H1 (cell line): ENCODE data around the gene TK1. TPM values are rescaled to one million over a fixed set of nuclear protein-coding genes. Genes with fewer than 3 reads are reported as not detected.
A peak's percentile ranks its signal among the peaks of the same experiment; 100 is the strongest.

Experiments
- CTCF ChIA-PET: fragments of 300-600 bp; sonication (Branson Sonifier 250); formaldehyde crosslinking; loops from one replicate; lab custom pipeline; 2021; ENCODE audit not compliant: partially characterized antibody; lab: Charles Lee
- POLR2A ChIA-PET: fragments of 300-600 bp; sonication (Branson Sonifier 250); formaldehyde crosslinking; loops from one replicate; lab custom pipeline; 2021; ENCODE audit warnings: inconsistent platforms; ENCODE audit not compliant: partially characterized antibody; lab: Charles Lee
- DNase-seq, 2 experiments: peaks; one replicate each; pipeline versions ENCODE4 v3.0.0 to v3.0.0-alpha.2; 2010 to 2022; ENCODE audit warnings: low spot score in 2 of 2, low read depth in 1 of 2, mixed read lengths in 1 of 2
- FAIRE-seq: peaks from 2 replicates; lab custom pipeline; 2011; peaks lifted over from hg19 to GRCh38; lab: Jason Lieb, UNC
- H2AFZ ChIP-seq: 2 replicates; pipeline ENCODE4 v1.8.1; 2012; ENCODE audit warnings: low read length, inconsistent platforms
- H2AK5ac ChIP-seq: 2 replicates; pipeline ENCODE4 v1.6.1; 2013; ENCODE audit warnings: low read depth, low read length
- H2BK120ac ChIP-seq: replicated peaks from 2 replicates; pipeline ENCODE3; 2013; ENCODE audit warnings: low read depth, low read length, inconsistent platforms
- H2BK12ac ChIP-seq: 2 replicates; pipeline ENCODE4 v1.6.1; 2013; ENCODE audit warnings: low read depth, low read length
- H2BK15ac ChIP-seq: 2 replicates; pipeline ENCODE4 v1.6.1; 2013; ENCODE audit warnings: low read length
- H2BK20ac ChIP-seq: 2 replicates; pipeline ENCODE4 v1.6.1; 2013; ENCODE audit warnings: low read length
- H2BK5ac ChIP-seq: 2 replicates; pipeline ENCODE4 v1.6.1; 2013; ENCODE audit warnings: low read depth, low read length
- H3K14ac ChIP-seq: 2 replicates; pipeline ENCODE4 v1.6.1; 2013; ENCODE audit warnings: inconsistent platforms; ENCODE audit not compliant: insufficient read length
- H3K18ac ChIP-seq: 2 replicates; pipeline ENCODE4 v1.6.1; 2013; ENCODE audit warnings: low read length; ENCODE audit errors: extremely low read depth
- H3K23ac ChIP-seq: 2 replicates; pipeline ENCODE4 v1.6.1; 2013; ENCODE audit warnings: inconsistent platforms; ENCODE audit not compliant: insufficient read length
- H3K23me2 ChIP-seq: 2 replicates; pipeline ENCODE4 v1.6.1; 2013; ENCODE audit warnings: low read depth, low read length
- H3K27ac ChIP-seq: 2 replicates; pipeline ENCODE4 v1.6.1; 2011; ENCODE audit warnings: low read depth, low read length, inconsistent platforms
- H3K27me3 ChIP-seq, 4 experiments: replicated peaks in 1 of 4; 1 replicate in 1 of 4; 2 replicates in 3 of 4; pipeline versions ENCODE4 v1.6.1 to v1.8.1; 2011 to 2013; ENCODE audit warnings: low read length in 3 of 4, mild to moderate bottlenecking in 3 of 4, inconsistent platforms in 2 of 4, mixed read lengths in 2 of 4, moderate library complexity in 1 of 4; ENCODE audit not compliant: control insufficient read depth in 3 of 4, insufficient read depth in 3 of 4; ENCODE audit errors: extremely low read depth in 1 of 4
- H3K36me3 ChIP-seq, 4 experiments: 2 replicates each; pipeline versions ENCODE4 v1.6.1 to v1.8.1; 2011 to 2013; ENCODE audit warnings: mild to moderate bottlenecking in 4 of 4, low read length in 3 of 4, moderate library complexity in 2 of 4, control low read depth in 1 of 4, inconsistent platforms in 1 of 4; ENCODE audit not compliant: insufficient read depth in 4 of 4, control insufficient read depth in 2 of 4
- H3K4ac ChIP-seq: replicated peaks from 2 replicates; pipeline ENCODE3; 2013; ENCODE audit warnings: low read length, low read depth, mixed read lengths, inconsistent platforms; ENCODE audit not compliant: insufficient read length
- H3K4me1 ChIP-seq, 4 experiments: replicated peaks in 1 of 4; 1 replicate in 1 of 4; 2 replicates in 3 of 4; pipeline versions ENCODE4 v1.6.1 to v1.8.1; 2011 to 2013; ENCODE audit warnings: low read length in 3 of 4, inconsistent platforms in 2 of 4, mixed read lengths in 1 of 4; ENCODE audit not compliant: insufficient read depth in 4 of 4, control insufficient read depth in 3 of 4
- H3K4me2 ChIP-seq, 2 experiments: 2 replicates each; pipeline versions ENCODE4 v1.6.1 to v1.8.1; 2011 to 2013; ENCODE audit warnings: low read depth in 2 of 2, low read length in 2 of 2, control low read depth in 1 of 2, inconsistent platforms in 1 of 2, mild to moderate bottlenecking in 1 of 2; ENCODE audit not compliant: insufficient read depth in 1 of 2
- H3K4me3 ChIP-seq, 4 experiments: fragments of 200-600, 300-600 bp in 1 of 4; sonication (generic), shearing (Covaris generic), sonication (Bioruptor Twin) in 1 of 4; 2 replicates each; pipeline versions ENCODE4 v1.5.1 to v1.8.1; 2011 to 2016; ENCODE audit warnings: low read length in 4 of 4, low read depth in 3 of 4, control low read depth in 2 of 4, inconsistent platforms in 2 of 4, mild to moderate bottlenecking in 2 of 4, mixed read lengths in 1 of 4, moderate library complexity in 1 of 4; ENCODE audit not compliant: insufficient read depth in 2 of 4; ENCODE audit errors: extremely low read depth in 1 of 4
- H3K56ac ChIP-seq: replicated peaks from 2 replicates; pipeline ENCODE3; 2013; ENCODE audit warnings: low read depth, mild to moderate bottlenecking, mixed read lengths, low read length, inconsistent platforms; ENCODE audit not compliant: insufficient read length
- H3K79me1 ChIP-seq: 2 replicates; pipeline ENCODE4 v1.6.1; 2013; ENCODE audit warnings: low read depth, low read length, control low read depth
- H3K79me2 ChIP-seq, 2 experiments: 2 replicates each; pipeline versions ENCODE4 v1.6.1 to v1.8.1; 2012 to 2013; ENCODE audit warnings: low read length in 2 of 2, mild to moderate bottlenecking in 2 of 2, inconsistent platforms in 1 of 2; ENCODE audit not compliant: insufficient read depth in 2 of 2, control insufficient read depth in 1 of 2
- H3K9ac ChIP-seq, 4 experiments: replicated peaks in 1 of 4; 1 replicate in 1 of 4; 2 replicates in 3 of 4; pipeline versions ENCODE4 v1.6.1 to v1.8.1; 2011 to 2013; ENCODE audit warnings: low read depth in 3 of 4, low read length in 3 of 4, control low read depth in 2 of 4, mild to moderate bottlenecking in 2 of 4, moderate library complexity in 2 of 4, inconsistent platforms in 1 of 4; ENCODE audit errors: extremely low read depth in 1 of 4
- H3K9me3 ChIP-seq, 2 experiments: 2 replicates each; pipeline versions ENCODE4 v1.6.1 to v1.8.1; 2012 to 2013; ENCODE audit warnings: mild to moderate bottlenecking in 2 of 2, moderate library complexity in 2 of 2, control low read depth in 1 of 2, inconsistent platforms in 1 of 2, low read depth in 1 of 2, low read length in 1 of 2, mixed read lengths in 1 of 2; ENCODE audit not compliant: insufficient read depth in 2 of 2
- H4K20me1 ChIP-seq, 2 experiments: replicated peaks in 1 of 2; 2 replicates each; pipeline versions ENCODE3 to v1.8.1; 2011 to 2013; ENCODE audit warnings: inconsistent platforms in 2 of 2, low read length in 2 of 2, mild to moderate bottlenecking in 1 of 2; ENCODE audit not compliant: insufficient read depth in 2 of 2, control insufficient read depth in 1 of 2
- H4K5ac ChIP-seq: 2 replicates; pipeline ENCODE4 v1.6.1; 2013; ENCODE audit warnings: low read length, low read depth, mixed read lengths, inconsistent platforms; ENCODE audit not compliant: insufficient read length
- H4K8ac ChIP-seq: 2 replicates; pipeline ENCODE4 v1.8.0; 2013; ENCODE audit warnings: mild to moderate bottlenecking, moderate library complexity, low read length, inconsistent platforms; ENCODE audit not compliant: insufficient read depth; ENCODE audit errors: extremely low read depth
- H4K91ac ChIP-seq: replicated peaks from 2 replicates; pipeline ENCODE3; 2013; ENCODE audit warnings: low read length, mixed read lengths, inconsistent platforms; ENCODE audit not compliant: insufficient read length
- BRCA1 ChIP-seq: IDR thresholded peaks from 2 replicates; pipeline ENCODE4 v1.6.1; 2012; ENCODE audit warnings: low read depth, low read length, improper control_type of control experiment
- CTCF ChIP-seq, 3 experiments: IDR thresholded peaks; 1 replicate in 2 of 3; 2 replicates in 1 of 3; pipeline versions ENCODE4 v1.5.1 to v1.6.1; 2011; ENCODE audit warnings: low read length in 3 of 3, mild to moderate bottlenecking in 3 of 3, inconsistent platforms in 2 of 3, low read depth in 1 of 3, moderate library complexity in 1 of 3; ENCODE audit not compliant: insufficient read depth in 1 of 3; ENCODE audit errors: control extremely low read depth in 1 of 3
- HDAC2 ChIP-seq, 2 experiments: fragments of 300-600 bp in 1 of 2; sonication (generic) in 1 of 2; IDR thresholded peaks; 2 replicates each; pipeline ENCODE4 v1.6.1; 2011 to 2012; ENCODE audit warnings: low read depth in 2 of 2, low read length in 2 of 2, mild to moderate bottlenecking in 2 of 2, moderate library complexity in 2 of 2, borderline replicate concordance in 1 of 2, inconsistent platforms in 1 of 2
- RAD21 ChIP-seq, 2 experiments: IDR thresholded peaks in 1 of 2; conservative IDR thresholded peaks in 1 of 2; 2 replicates each; pipeline ENCODE4 v1.6.1; 2011; ENCODE audit warnings: low read depth in 2 of 2, low read length in 2 of 2, improper control_type of control experiment in 1 of 2, inconsistent platforms in 1 of 2, mild to moderate bottlenecking in 1 of 2, moderate library complexity in 1 of 2
- RBBP5 ChIP-seq: IDR thresholded peaks from 2 replicates; pipeline ENCODE4 v1.7.1; 2012; ENCODE audit warnings: low read depth, mild to moderate bottlenecking, inconsistent platforms, low read length, moderate library complexity, borderline replicate concordance
- RFX5 ChIP-seq: IDR thresholded peaks from 2 replicates; pipeline ENCODE4 v1.6.1; 2011; ENCODE audit warnings: low read depth, low read length, improper control_type of control experiment, borderline replicate concordance
- RNF2 ChIP-seq: fragments of 200-900, 300-1000 bp; sonication (generic); IDR thresholded peaks from 2 replicates; pipeline ENCODE4 v1.7.1; 2016; ENCODE audit warnings: borderline replicate concordance, low read depth, mild to moderate bottlenecking, antibody characterized with exemption, low read length; ENCODE audit not compliant: poor library complexity, severe bottlenecking; ENCODE audit errors: missing control alignments
- RXRA ChIP-seq: IDR thresholded peaks from 2 replicates; pipeline ENCODE4 v1.6.1; 2011; ENCODE audit warnings: low read depth, mild to moderate bottlenecking, low read length, moderate library complexity; ENCODE audit not compliant: insufficient read depth
- SP1 ChIP-seq: IDR thresholded peaks from 2 replicates; pipeline ENCODE4 v1.6.1; 2011; ENCODE audit warnings: low read depth, low read length
- YY1 ChIP-seq: IDR thresholded peaks from 2 replicates; pipeline ENCODE4 v1.6.1; 2011; ENCODE audit warnings: low read depth, mild to moderate bottlenecking, low read length
- WGBS, 2 experiments: shearing (Covaris generic) in 1 of 2; methylation state at CpG; one replicate each; pipeline versions ENCODE4 v1.1.6 to v1.1.7; 2013 to 2015; ENCODE audit warnings: low lambda C conversion rate in 2 of 2, mixed read lengths in 2 of 2, inconsistent platforms in 1 of 2, low coverage in 1 of 2, missing lambda C conversion rate in 1 of 2; ENCODE audit not compliant: insufficient replicate concordance in 2 of 2, insufficient coverage in 1 of 2, insufficient read length in 1 of 2; ENCODE audit errors: extremely low coverage in 1 of 2, missing lambda C conversion rate in 1 of 2; 5-methylcytosine and 5-hydroxymethylcytosine counted together
- polyA plus RNA-seq, 7 experiments: library from polyadenylated mRNA; depleted of rRNA in 3 of 7; stranded (reverse) in 5 of 7; unstranded in 2 of 7; fragments of >200 nt in 5 of 7; fragments of 200-250 nt in 2 of 7; gene quantifications; 1 replicate in 5 of 7; 2 replicates in 1 of 7; 4 replicates in 1 of 7; pipeline versions ENCODE4 v1.2.1 to v1.2.3, GENCODE V29; 2011 to 2013; ENCODE audit warnings: missing spikeins in 2 of 7, mixed read lengths in 2 of 7
- total RNA-seq: library from RNA; stranded (reverse); fragmentation: NEBNext Ultra II Directional; extraction: Animal tissue kit (Norgen Biotek cat#: 25700); gene quantifications from 2 replicates; pipeline ENCODE4 v1.2.1, GENCODE V29; 2021

The TK1 gene
- total and polyA plus RNA-seq, 2 of the 8 experiments (the other 6 are each of a cell fraction or from before 2014, with no cell fraction given) = 66.9 to 147 TPM

GRCh38 chr17:78206298-78206697 is 19.4 kb upstream of the TK1 start:
- Histone ChIP-seq H4K91ac (no peak overlapping the region), H3K79me1 (peaks cover 2% of the 10 kb centered on the region; the same call in 1 of the 2 replicates), H2AK5ac (no peak overlapping the region), H3K4me3 (no peak overlapping the region), H4K20me1 (peaks cover 0 to 2% of the 10 kb centered on the region in 2 experiments), H4K5ac (no peak overlapping the region), H2BK20ac (no peak overlapping the region), H3K23ac (no peak overlapping the region), H2BK15ac (no peak overlapping the region), H3K23me2 (no peaks in the 10 kb centered on the region), H3K18ac (no peak overlapping the region), H2BK120ac (no peak overlapping the region), H4K8ac (no peak overlapping the region), H3K27ac (no peak overlapping the region), H2BK5ac (no peak overlapping the region), H3K14ac (no peak overlapping the region), H3K36me3 (peaks cover 0 to 19% (median 1%) of the 10 kb centered on the region in 4 experiments; a peak in 3 of 8 replicates), H3K4me1 (no peaks in the 10 kb centered on the region), H3K9me3 (no peaks in the 10 kb centered on the region), H3K4ac (no peak overlapping the region), H3K79me2 (no peaks in the 10 kb centered on the region), H3K27me3 (no peaks in the 10 kb centered on the region), H3K9ac (no peak overlapping the region), H2BK12ac (no peak overlapping the region), H3K4me2 (no peak overlapping the region), H2AFZ (no peak overlapping the region), H3K56ac (no peak overlapping the region)
- ChIA-PET CTCF (interaction anchor here (0.6 to 2.8 kb wide), 9 partner anchors 9 to 372 kb away, joined by 3 to 14 read pairs (median 3); partner anchors contain the start of genes AFMID and TK1), POLR2A (interaction anchor here (0.7 to 5.8 kb wide), 3 partner anchors 19 to 78 kb away, joined by 3 to 36 read pairs (median 4); partner anchors contain the start of genes AFMID, TK1 and TMC6)
- no peak for DNase-seq
- 98% methylated on average over 7 of the region's 7 CpGs; no CpG with 5 or more reads in 1 of the 2 experiments for WGBS, 2 experiments
- no peak for FAIRE-seq
- no peak for TF ChIP-seq HDAC2 (IDR thresholded peaks at IDR 0.05; ENCODE audit: borderline replicate concordance in 1 of 2, low read depth in 2 of 2, low read length in 2 of 2)
- TF ChIP-seq RNF2 = no peak
- TF ChIP-seq RBBP5 = no peak
- TF ChIP-seq SP1 = no peak
- TF ChIP-seq CTCF (IDR thresholded peaks at IDR 0.05; ENCODE audit: control extremely low read depth in 1 of 3, insufficient read depth in 1 of 3, low read depth in 1 of 3, low read length in 3 of 3) = peak; percentile 34 to 43 (median 34); a peak in 3 of 4 replicates
- TF ChIP-seq BRCA1 = no peak
- TF ChIP-seq YY1 = no peak
- TF ChIP-seq RXRA = no peak
- no peak for TF ChIP-seq RFX5
- TF ChIP-seq RAD21 (IDR thresholded peaks at IDR 0.05 in 1 of 2, conservative IDR thresholded peaks at IDR 0.05 in 1 of 2; ENCODE audit: low read depth in 2 of 2, low read length in 2 of 2) = peak; percentile 22 to 54; a peak in 3 of 4 replicates
